Neural progenitor cell (in vitro differentiated cells): ENCODE results near the gene ZMYND8.

ENCODE experiments used
- EZH2 ChIP-seq: fragments of 200-600 bp; sonication (generic); IDR thresholded peaks from 2 replicates; pipeline ENCODE4 v1.6.1; 2017; ENCODE audit warnings: antibody characterized with exemption, mild to moderate bottlenecking, moderate library complexity
- EZH2phosphoT487 ChIP-seq: fragments of 200-600 bp; sonication (generic); IDR thresholded peaks from 2 replicates; pipeline ENCODE4 v1.6.1; 2017; ENCODE audit warnings: antibody characterized with exemption
- TF ChIP-seq, protein P1 (sequence below): fragments of 200-600 bp; sonication (generic); IDR thresholded peaks from 2 replicates; pipeline ENCODE4 v1.5.1; 2017; ENCODE audit warnings: antibody characterized with exemption, mild to moderate bottlenecking

DNA sequence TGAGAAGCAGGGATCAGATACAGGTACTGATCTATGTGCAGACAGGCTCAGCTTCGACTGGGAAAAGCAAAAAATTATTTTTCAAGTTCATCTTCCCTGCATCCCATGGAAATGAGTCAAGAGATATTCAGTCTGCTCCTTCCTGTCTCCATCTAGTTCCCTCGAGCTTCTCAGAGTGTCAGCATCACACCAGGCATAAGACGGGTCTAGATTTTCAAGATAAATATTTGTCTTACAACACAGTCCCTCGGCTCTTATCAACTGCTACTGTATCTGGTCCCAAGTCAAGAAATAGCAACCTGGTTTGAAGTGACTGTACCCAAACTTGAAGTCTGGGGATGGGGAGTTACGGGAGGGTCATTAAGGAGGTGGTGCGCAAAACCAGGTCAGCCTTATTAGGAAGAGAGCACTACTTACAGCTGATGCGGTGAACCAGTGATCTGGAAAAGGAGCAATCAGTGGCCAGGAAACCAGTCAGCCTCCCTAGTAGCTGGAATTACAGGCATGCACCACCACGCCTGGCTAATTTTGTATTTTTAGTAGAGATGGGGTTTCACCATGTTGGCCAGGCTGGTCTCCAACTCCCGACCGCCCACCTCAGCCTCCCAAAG, 29.7 kb downstream of the ZMYND8 start:
- TF ChIP-seq, protein P1, sequence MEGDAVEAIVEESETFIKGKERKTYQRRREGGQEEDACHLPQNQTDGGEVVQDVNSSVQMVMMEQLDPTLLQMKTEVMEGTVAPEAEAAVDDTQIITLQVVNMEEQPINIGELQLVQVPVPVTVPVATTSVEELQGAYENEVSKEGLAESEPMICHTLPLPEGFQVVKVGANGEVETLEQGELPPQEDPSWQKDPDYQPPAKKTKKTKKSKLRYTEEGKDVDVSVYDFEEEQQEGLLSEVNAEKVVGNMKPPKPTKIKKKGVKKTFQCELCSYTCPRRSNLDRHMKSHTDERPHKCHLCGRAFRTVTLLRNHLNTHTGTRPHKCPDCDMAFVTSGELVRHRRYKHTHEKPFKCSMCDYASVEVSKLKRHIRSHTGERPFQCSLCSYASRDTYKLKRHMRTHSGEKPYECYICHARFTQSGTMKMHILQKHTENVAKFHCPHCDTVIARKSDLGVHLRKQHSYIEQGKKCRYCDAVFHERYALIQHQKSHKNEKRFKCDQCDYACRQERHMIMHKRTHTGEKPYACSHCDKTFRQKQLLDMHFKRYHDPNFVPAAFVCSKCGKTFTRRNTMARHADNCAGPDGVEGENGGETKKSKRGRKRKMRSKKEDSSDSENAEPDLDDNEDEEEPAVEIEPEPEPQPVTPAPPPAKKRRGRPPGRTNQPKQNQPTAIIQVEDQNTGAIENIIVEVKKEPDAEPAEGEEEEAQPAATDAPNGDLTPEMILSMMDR: no peak
- no peak for TF ChIP-seq EZH2
- no peak for TF ChIP-seq EZH2phosphoT487
